Right lobe of liver (tissue), 6 donors: ENCODE data around the gene GATA5. TPM values are rescaled to one million over a fixed set of nuclear protein-coding genes. Genes with fewer than 3 reads are reported as not detected.

Source experiments
- ATAC-seq, 4 donors: fragments of 200-7000 bp; cut with Tn5 transposase; one replicate each; pipeline ENCODE4 v1.9.1; 2020; ENCODE audit warnings: mild to moderate bottlenecking in 4 of 4, moderate library complexity in 4 of 4
- DNase-seq, 3 donors: peaks; one replicate each; pipeline ENCODE4 v3.0.0-alpha.2; 2020
- H3K27ac ChIP-seq, 3 donors: fragments of 200-600 bp; one replicate each; pipeline ENCODE4 v1.8.0; 2022
- H3K27me3 ChIP-seq, 2 donors: fragments of 200-600 bp; one replicate each; pipeline ENCODE4 v1.8.0; 2022
- H3K36me3 ChIP-seq, 4 donors: fragments of 200-600 bp; sonication (generic) in 1 of 4; one replicate each; pipeline versions ENCODE4 v1.5.1 to v1.8.0; 2017 to 2022; ENCODE audit warnings: control low read depth in 1 of 4
- H3K4me1 ChIP-seq, 4 donors: fragments of 200-600 bp; sonication (generic) in 1 of 4; one replicate each; pipeline versions ENCODE4 v1.5.1 to v1.8.0; 2017 to 2022; ENCODE audit warnings: control low read depth in 1 of 4
- H3K4me3 ChIP-seq, 3 donors: fragments of 200-600 bp; one replicate each; pipeline ENCODE4 v1.8.0; 2022
- H3K9me3 ChIP-seq, 4 donors: fragments of 200-600 bp; sonication (generic) in 1 of 4; one replicate each; pipeline versions ENCODE4 v1.5.1 to v1.8.0; 2017 to 2022; ENCODE audit warnings: control low read depth in 1 of 4
- POLR2A ChIP-seq: fragments of 450-650 bp; IDR thresholded peaks from one replicate; pipeline ENCODE4 v1.6.1; 2017; ENCODE audit warnings: antibody characterized with exemption, mild to moderate bottlenecking
- WGBS: methylation state at CpG from one replicate; pipeline ENCODE4 v1.1.6; 2018; ENCODE audit warnings: low coverage, low lambda C conversion rate; ENCODE audit not compliant: insufficient coverage; ENCODE audit errors: missing lambda C conversion rate; 5-methylcytosine and 5-hydroxymethylcytosine counted together
- intact Hi-C, 2 donors: fragments of 100-400 bp; cut with DNase I; formaldehyde crosslinking; loops; one replicate each; pipeline versions ENCODE4 v1.11.2 to v1.14.1; 2022
- total RNA-seq, 6 experiments: library from RNA; depleted of rRNA in 2 of 6; stranded (reverse); fragments of >200 nt in 2 of 6; fragmentation: NEBNext Ultra II Directional in 3 of 6; extraction: Animal tissue kit (Norgen Biotek cat#: 25700) in 3 of 6; gene quantifications; one replicate each; pipeline versions ENCODE4 v1.1.0 to v1.2.4, GENCODE V29; 2016 to 2023
- TF ChIP-seq, protein P1 (sequence below), 4 donors: fragments of 200-600 bp in 3 of 4; fragments of 450-650 bp in 1 of 4; IDR thresholded peaks; one replicate each; pipeline versions ENCODE4 v1.5.1 to v1.8.0; 2016 to 2022; ENCODE audit warnings: antibody characterized with exemption in 4 of 4, mild to moderate bottlenecking in 2 of 4
- donor health status: DM: no; HTN: yes; CAD: no.
- donor health status: DM: no; HTN: no; CAD: no.
- donor health status: DM: no; HTN: no; CAD: no.
- donor health status: DM: no; HTN: yes; CAD: no.
- donor health status: DM: no; HTN: yes; CAD: no.

GATA5 gene
- total RNA-seq, 6 experiments from 2014 or later = 0.12 to 0.56 (median 0.26) TPM

GRCh38 chr20:62511915-62512610 is 36.3 kb upstream of the GATA5 start:
- Histone ChIP-seq H3K4me3 (no peak overlapping the region), H3K9me3 (no peaks in the 10 kb centered on the region), H3K36me3 (no peaks in the 10 kb centered on the region), H3K27ac (no peak overlapping the region), H3K4me1 (no peaks in the 10 kb centered on the region), H3K27me3 (no peaks in the 10 kb centered on the region)
- WGBS = 18% methylated on average over 3 of the region's 24 CpGs
- no peak for DNase-seq
- no peak for TF ChIP-seq POLR2A
- intact Hi-C loops = no loop called here
- ATAC-seq = no peak

DNA sequence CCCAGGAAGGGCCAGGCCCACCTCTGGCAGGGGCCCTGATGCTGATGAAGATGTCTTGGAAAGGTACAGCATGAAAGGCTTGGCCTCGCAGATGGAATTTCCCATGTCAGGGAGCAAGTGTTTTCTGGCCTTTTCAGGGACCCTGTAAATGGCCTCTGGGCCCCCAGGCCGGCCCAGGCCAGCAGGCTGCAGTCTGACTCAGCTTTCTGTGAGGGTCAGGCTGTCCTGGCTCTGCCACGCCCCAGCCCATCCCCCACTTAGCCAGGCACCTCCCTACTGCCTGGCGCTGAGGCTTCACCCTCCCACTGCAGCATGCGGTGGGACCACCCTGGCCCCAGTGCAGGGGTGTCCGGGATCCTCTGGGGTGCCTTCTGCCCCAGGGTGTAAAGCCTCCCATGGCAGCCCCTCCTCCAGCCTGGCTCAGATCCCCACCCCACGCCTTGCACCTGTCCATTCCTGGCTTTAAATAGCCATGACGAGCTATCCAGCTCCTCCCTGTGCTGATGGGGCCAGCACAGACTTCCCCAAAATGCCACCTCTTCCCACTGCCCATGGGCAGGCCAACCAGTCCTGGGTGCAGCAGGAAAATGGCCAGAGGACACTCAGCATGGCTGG is 35.6 kb upstream of the GATA5 start:
- DNase-seq (no peak), ATAC-seq (no peak)
- no peaks in the 10 kb centered on the region for H3K4me1 ChIP-seq
- H3K27ac ChIP-seq = no peak overlapping the region
- no peaks in the 10 kb centered on the region for H3K9me3 ChIP-seq
- intact Hi-C loops = no loop called here
- no peak for TF ChIP-seq POLR2A
- TF ChIP-seq, protein P1, sequence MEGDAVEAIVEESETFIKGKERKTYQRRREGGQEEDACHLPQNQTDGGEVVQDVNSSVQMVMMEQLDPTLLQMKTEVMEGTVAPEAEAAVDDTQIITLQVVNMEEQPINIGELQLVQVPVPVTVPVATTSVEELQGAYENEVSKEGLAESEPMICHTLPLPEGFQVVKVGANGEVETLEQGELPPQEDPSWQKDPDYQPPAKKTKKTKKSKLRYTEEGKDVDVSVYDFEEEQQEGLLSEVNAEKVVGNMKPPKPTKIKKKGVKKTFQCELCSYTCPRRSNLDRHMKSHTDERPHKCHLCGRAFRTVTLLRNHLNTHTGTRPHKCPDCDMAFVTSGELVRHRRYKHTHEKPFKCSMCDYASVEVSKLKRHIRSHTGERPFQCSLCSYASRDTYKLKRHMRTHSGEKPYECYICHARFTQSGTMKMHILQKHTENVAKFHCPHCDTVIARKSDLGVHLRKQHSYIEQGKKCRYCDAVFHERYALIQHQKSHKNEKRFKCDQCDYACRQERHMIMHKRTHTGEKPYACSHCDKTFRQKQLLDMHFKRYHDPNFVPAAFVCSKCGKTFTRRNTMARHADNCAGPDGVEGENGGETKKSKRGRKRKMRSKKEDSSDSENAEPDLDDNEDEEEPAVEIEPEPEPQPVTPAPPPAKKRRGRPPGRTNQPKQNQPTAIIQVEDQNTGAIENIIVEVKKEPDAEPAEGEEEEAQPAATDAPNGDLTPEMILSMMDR (IDR thresholded peaks at IDR 0.05) = no peak
- no peaks in the 10 kb centered on the region for H3K27me3 ChIP-seq
- H3K36me3 ChIP-seq = no peaks in the 10 kb centered on the region
- 40% methylated on average over 3 of the region's 8 CpGs for WGBS
- H3K4me3 ChIP-seq = no peak overlapping the region

DNA sequence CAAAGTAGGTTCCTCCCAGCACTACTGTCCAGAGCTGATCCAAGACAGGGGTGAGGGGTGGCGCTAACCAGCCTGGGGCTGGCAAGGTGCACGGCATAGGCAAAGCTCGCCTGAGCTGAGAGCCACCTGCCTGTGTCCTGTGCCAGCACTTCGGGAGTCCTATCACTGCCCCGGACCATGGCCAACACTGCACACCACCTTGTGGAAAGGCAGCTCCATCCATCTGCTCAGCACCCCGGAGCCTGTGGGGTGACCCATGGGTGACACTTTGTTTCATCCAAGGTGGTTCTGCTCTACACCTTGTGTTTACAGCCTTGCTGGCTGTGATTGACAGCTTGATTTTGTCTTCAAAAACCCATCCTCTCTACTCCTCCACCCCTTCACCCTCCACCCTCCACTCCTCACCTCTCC is 32.9 kb upstream of the GATA5 start:
- TF ChIP-seq, protein P1 (IDR thresholded peaks at IDR 0.05) = no peak
- TF ChIP-seq POLR2A = no peak
- Histone ChIP-seq H3K4me3 (no peak overlapping the region), H3K4me1 (no peaks in the 10 kb centered on the region), H3K9me3 (no peaks in the 10 kb centered on the region), H3K27ac (no peak overlapping the region), H3K36me3 (no peaks in the 10 kb centered on the region), H3K27me3 (no peaks in the 10 kb centered on the region)
- DNase-seq = no peak
- peak; percentile 23 to 52 (median 40) for ATAC-seq
- WGBS = 40% methylated on average over 1 of the region's 6 CpGs
- intact Hi-C loops = loop anchor here in 1 of 2 donors (10.0 kb wide), 1 partner anchor 276 kb away; no protein-coding TSS in a partner anchor

- H3K4me3 ChIP-seq = no peak overlapping the region
- intact Hi-C loops = loop anchor here in 1 of 2 donors (10.0 kb wide), 1 partner anchor 277 kb away; no protein-coding TSS in a partner anchor
- H3K27ac ChIP-seq = no peak overlapping the region
- H3K27me3 ChIP-seq = no peaks in the 10 kb centered on the region
- no peaks in the 10 kb centered on the region for H3K36me3 ChIP-seq
- TF ChIP-seq, protein P1 (IDR thresholded peaks at IDR 0.05) = no peak
- TF ChIP-seq POLR2A = no peak
- peak in 1 of 4 donors; percentile 23 for ATAC-seq
- no CpG with 5 or more reads among the region's 22 CpGs for WGBS
- H3K4me1 ChIP-seq = no peaks in the 10 kb centered on the region
- H3K9me3 ChIP-seq = no peaks in the 10 kb centered on the region
- DNase-seq = no peak
Observed at GRCh38 chr20:62507991-62508640, 32.3 kb upstream of the GATA5 start.

- Histone ChIP-seq H3K4me1 (no peaks in the 10 kb centered on the region), H3K4me3 (no peak overlapping the region), H3K9me3 (no peaks in the 10 kb centered on the region), H3K27ac (no peak overlapping the region), H3K36me3 (no peaks in the 10 kb centered on the region), H3K27me3 (no peaks in the 10 kb centered on the region)
- WGBS = 49% methylated on average over 4 of the region's 7 CpGs
- DNase-seq = no peak
- TF ChIP-seq, protein P1 (IDR thresholded peaks at IDR 0.05) = no peak
- TF ChIP-seq POLR2A = no peak
- intact Hi-C loops = loop anchor here in 1 of 2 donors (10.0 kb wide), 1 partner anchor 277 kb away; no protein-coding TSS in a partner anchor
- no peak for ATAC-seq
Observed at GRCh38 chr20:62507323-62507722, 31.5 kb upstream of the GATA5 start.
